Type B pancreatic cell (in vitro differentiated cells): ENCODE measurements around the gene CEMIP. TPM values are rescaled to one million over a fixed set of nuclear protein-coding genes. Genes with fewer than 3 reads are reported as not detected.
A peak's percentile ranks its signal among the peaks of the same experiment; 100 is the strongest.
"Not testable (repeated sequence)": the region's sequence is repeated elsewhere in the genome, so short reads cannot be mapped to it uniquely, and the experiment has no call there.

Source experiments
- DNase-seq: peaks from one replicate; pipeline ENCODE4 v3.0.0; 2021; ENCODE audit warnings: mixed read lengths; ENCODE audit not compliant: unreplicated experiment; ENCODE audit errors: extremely low spot score
- H3K27ac Mint-ChIP-seq: 2 replicates; pipeline ENCODE4 v1.8.0; 2021; ENCODE audit warnings: mild to moderate bottlenecking, mixed read lengths
- H3K27me3 Mint-ChIP-seq: 2 replicates; pipeline ENCODE4 v1.8.0; 2021; ENCODE audit warnings: mixed read lengths
- H3K36me3 Mint-ChIP-seq: 2 replicates; pipeline ENCODE4 v1.8.0; 2021; ENCODE audit warnings: mixed read lengths
- H3K4me1 Mint-ChIP-seq: one replicate; pipeline ENCODE4 v1.8.0; 2021; ENCODE audit warnings: mixed read lengths; ENCODE audit not compliant: unreplicated experiment
- H3K4me3 Mint-ChIP-seq: 2 replicates; pipeline ENCODE4 v1.8.0; 2021; ENCODE audit warnings: mild to moderate bottlenecking, mixed read lengths
- H3K9me3 Mint-ChIP-seq: 2 replicates; pipeline ENCODE4 v1.8.0; 2021; ENCODE audit warnings: mixed read lengths
- CTCF ChIP-seq: fragments of 200-600 bp; sonication (generic); conservative IDR thresholded peaks from 2 replicates; pipeline ENCODE4 v1.5.0; 2021; ENCODE audit warnings: antibody characterized with exemption, mild to moderate bottlenecking
- total RNA-seq: library from RNA; stranded (reverse); gene quantifications from 2 replicates; pipeline ENCODE4 v1.2.1, GENCODE V29; 2021; ENCODE audit warnings: low replicate concordance

Gene CEMIP
- total RNA-seq, 1 donor from 2014 or later: 16.4 TPM

GRCh38 chr15:80957976-80958375 lies 178.8 kb downstream of the CEMIP start:
- H3K27ac Mint-ChIP-seq: no peak overlapping the region
- DNase-seq: no peak

GRCh38 chr15:80958818-80959495 lies 179.8 kb downstream of the CEMIP start:
- Mint-ChIP-seq H3K9me3 (no peaks in the 10 kb centered on the region), H3K27me3 (no peaks in the 10 kb centered on the region)
- peak; percentile 29 for DNase-seq

More at GRCh38 chr15:80957976-80958375, 178.8 kb downstream of the CEMIP start:
- H3K36me3 Mint-ChIP-seq: peaks cover 35% of the 10 kb centered on the region
- TF ChIP-seq CTCF: no peak
- H3K27me3 Mint-ChIP-seq: no peaks in the 10 kb centered on the region
- no peak overlapping the region for H3K4me3 Mint-ChIP-seq
- peaks cover 11% of the 10 kb centered on the region for H3K4me1 Mint-ChIP-seq
- no peaks in the 10 kb centered on the region for H3K9me3 Mint-ChIP-seq

GRCh38 chr15:80965454-80965853 lies 186.3 kb downstream of the CEMIP start:
- H3K9me3 Mint-ChIP-seq, H3K4me3 Mint-ChIP-seq, DNase-seq, H3K27ac Mint-ChIP-seq, H3K4me1 Mint-ChIP-seq, H3K27me3 Mint-ChIP-seq: not testable (repeated sequence)
- H3K36me3 Mint-ChIP-seq: peaks cover 33% of the 10 kb centered on the region

More at GRCh38 chr15:80958818-80959495, 179.8 kb downstream of the CEMIP start:
- Mint-ChIP-seq H3K36me3 (peaks cover 32% of the 10 kb centered on the region), H3K4me3 (no peak overlapping the region), H3K4me1 (peaks cover 1% of the 10 kb centered on the region), H3K27ac (no peak overlapping the region)
- no peak for TF ChIP-seq CTCF

GRCh38 chr15:80966431-80967197 lies 187.4 kb downstream of the CEMIP start:
- Mint-ChIP-seq H3K27ac (no peak overlapping the region), H3K4me1 (peaks cover 11% of the 10 kb centered on the region), H3K27me3 (no peaks in the 10 kb centered on the region), H3K9me3 (no peaks in the 10 kb centered on the region), H3K4me3 (no peak overlapping the region), H3K36me3 (peaks cover 26% of the 10 kb centered on the region)
- no peak for TF ChIP-seq CTCF
- DNase-seq: no peak

- no peak for TF ChIP-seq CTCF
- Mint-ChIP-seq H3K27me3 (no peaks in the 10 kb centered on the region), H3K4me1 (peaks cover 11% of the 10 kb centered on the region), H3K27ac (peak overlapping the region; percentile 59), H3K36me3 (peaks cover 27% of the 10 kb centered on the region), H3K4me3 (peak overlapping the region; percentile 28), H3K9me3 (no peaks in the 10 kb centered on the region)
- no peak for DNase-seq
Observed at GRCh38 chr15:80967451-80967850, 188.3 kb downstream of the CEMIP start.

GRCh38 chr15:80967991-80968510 lies 188.9 kb downstream of the CEMIP start:
- TF ChIP-seq CTCF: no peak
- H3K36me3 Mint-ChIP-seq: peaks cover 23% of the 10 kb centered on the region
- H3K9me3 Mint-ChIP-seq: no peaks in the 10 kb centered on the region
- H3K4me3 Mint-ChIP-seq: no peak overlapping the region
- DNase-seq: no peak
- H3K27me3 Mint-ChIP-seq: no peaks in the 10 kb centered on the region
- no peak overlapping the region for H3K27ac Mint-ChIP-seq
- peaks cover 11% of the 10 kb centered on the region for H3K4me1 Mint-ChIP-seq
